A673 (cell line): ENCODE data around the gene ZSWIM2.

ENCODE experiments used
- EZH2 ChIP-seq: fragments of 200-600 bp; sonication (generic); IDR thresholded peaks from 2 replicates; pipeline ENCODE4 v1.6.1; 2017; ENCODE audit warnings: borderline replicate concordance, low read depth, mild to moderate bottlenecking, mixed read lengths, antibody characterized with exemption, low read length; ENCODE audit not compliant: poor library complexity, severe bottlenecking
- TF ChIP-seq, protein P1 (sequence below): fragments of 300-800, 200-600 bp; sonication (generic); conservative IDR thresholded peaks from 2 replicates; pipeline ENCODE4 v1.5.1; 2017; ENCODE audit warnings: low read depth, mild to moderate bottlenecking, antibody characterized with exemption, low read length, moderate library complexity, mixed read lengths

DNA sequence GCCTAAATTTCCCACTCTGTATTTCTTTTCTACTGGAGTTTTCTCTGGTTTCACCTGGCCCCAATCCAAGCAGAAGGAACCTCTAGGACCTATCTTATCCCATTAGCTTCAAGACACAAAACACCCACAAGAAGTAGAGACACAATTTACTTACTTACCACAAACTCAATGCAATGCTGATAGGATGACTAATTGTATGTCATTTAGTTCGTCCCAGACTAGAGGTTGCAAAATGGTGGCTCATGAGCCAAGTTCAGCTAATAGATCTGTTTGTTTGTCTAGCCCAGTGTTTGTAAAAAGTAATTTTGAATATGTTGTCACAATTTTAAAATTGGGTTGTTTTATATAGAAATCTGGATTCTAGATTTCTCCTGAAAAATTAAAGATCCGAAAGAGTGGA lies 34.7 kb upstream of the ZSWIM2 start:
- TF ChIP-seq, protein P1, sequence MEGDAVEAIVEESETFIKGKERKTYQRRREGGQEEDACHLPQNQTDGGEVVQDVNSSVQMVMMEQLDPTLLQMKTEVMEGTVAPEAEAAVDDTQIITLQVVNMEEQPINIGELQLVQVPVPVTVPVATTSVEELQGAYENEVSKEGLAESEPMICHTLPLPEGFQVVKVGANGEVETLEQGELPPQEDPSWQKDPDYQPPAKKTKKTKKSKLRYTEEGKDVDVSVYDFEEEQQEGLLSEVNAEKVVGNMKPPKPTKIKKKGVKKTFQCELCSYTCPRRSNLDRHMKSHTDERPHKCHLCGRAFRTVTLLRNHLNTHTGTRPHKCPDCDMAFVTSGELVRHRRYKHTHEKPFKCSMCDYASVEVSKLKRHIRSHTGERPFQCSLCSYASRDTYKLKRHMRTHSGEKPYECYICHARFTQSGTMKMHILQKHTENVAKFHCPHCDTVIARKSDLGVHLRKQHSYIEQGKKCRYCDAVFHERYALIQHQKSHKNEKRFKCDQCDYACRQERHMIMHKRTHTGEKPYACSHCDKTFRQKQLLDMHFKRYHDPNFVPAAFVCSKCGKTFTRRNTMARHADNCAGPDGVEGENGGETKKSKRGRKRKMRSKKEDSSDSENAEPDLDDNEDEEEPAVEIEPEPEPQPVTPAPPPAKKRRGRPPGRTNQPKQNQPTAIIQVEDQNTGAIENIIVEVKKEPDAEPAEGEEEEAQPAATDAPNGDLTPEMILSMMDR = no peak
- no peak for TF ChIP-seq EZH2
